ENCODE data around the gene TRAT1.

The TRAT1 gene

GRCh38 chr3:108862865-108863798, 40.5 kb downstream of the TRAT1 start:
- peak; percentile 59 for DNase-seq

- no peak for DNase-seq
Observed at GRCh38 chr3:108863799-108864135, 41.2 kb downstream of the TRAT1 start.

DNA sequence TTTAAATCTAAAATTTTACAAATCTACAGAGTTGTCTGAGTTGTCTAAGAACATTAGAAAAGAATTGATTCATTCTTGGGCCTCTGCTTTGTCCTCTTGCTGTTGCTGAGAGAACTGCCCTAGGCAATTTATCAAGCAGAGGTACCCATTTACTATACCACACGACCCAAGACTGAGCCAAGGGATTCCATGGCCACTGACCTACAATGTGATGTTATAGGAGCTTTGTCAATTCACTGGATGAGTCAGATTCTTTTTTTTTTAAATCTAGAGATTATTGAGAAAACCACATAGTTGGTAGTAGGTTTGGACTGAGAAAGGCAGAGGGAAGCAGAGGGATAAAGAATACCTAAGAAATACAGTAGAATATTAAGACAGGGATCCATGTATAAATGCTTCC, 55.3 kb downstream of the TRAT1 start:
- no peak for DNase-seq

DNA sequence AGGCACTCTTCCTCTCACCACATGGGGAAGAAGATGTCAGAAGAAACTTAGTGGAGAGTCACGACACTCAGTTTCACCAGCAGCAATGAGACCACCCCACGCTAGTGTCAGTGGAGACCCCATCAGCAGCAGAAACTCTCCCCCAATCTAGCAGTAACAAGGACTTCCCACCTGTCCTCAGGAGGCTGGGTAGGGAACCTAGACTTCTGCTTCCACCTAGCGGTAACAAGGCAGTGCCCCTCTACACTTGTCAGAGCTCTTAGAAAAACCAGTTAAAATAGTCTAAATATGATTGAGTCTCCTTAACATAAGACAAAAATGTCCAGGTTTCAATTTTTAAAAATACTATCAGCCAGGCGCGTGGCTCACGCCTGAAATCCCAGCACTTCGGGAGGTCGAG, 57.3 kb downstream of the TRAT1 start:
- DNase-seq = no peak

GRCh38 chr3:108882762-108883161, 60.2 kb downstream of the TRAT1 start:
- DNase-seq = no peak

GRCh38 chr3:108883373-108883772, 60.8 kb downstream of the TRAT1 start:
- no peak for DNase-seq

GRCh38 chr3:108887121-108887520, 64.5 kb downstream of the TRAT1 start:
- no peak for DNase-seq

DNA sequence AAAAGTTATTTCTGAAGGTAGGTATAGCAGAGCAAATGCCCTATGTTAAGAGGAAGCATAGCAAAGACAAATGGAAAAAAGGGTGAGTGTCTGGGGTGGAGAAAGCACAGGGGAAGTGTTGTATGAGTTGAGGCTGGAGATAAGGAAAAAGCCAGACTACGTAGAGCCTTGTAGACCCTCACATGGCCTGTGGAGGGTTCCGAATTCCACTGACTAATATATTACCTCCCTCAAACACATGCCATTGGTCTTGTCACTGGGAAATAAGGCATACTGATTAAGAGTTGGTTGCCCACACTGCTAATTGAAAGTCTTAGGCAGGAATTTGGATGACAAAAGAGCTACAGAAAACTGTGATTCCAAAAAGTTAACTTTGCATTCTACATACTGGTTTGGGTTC, 65.2 kb downstream of the TRAT1 start:
- no peak for DNase-seq

- no peak for DNase-seq
Observed at GRCh38 chr3:108891833-108892232, 69.2 kb downstream of the TRAT1 start.

DNA sequence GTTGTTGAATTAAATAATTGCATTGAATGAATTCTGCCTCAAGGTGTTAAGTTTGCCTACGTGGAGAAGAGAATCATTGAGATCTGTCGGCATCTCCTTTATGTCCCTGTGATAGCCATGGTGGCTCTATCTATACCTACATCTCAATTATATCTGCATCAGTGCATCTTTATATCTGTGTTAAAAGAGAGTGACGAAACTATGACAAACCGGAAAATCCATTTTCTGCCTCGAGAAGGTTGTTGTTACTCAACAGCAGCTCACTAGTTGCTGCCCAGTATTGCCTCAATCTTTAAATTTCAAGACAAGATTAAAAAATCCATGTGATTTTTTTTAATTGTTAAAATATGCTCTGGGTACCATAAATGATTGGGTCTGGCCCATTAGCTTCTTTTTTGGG, 72.4 kb downstream of the TRAT1 start:
- DNase-seq = no peak

GRCh38 chr3:108897883-108898282, 75.3 kb downstream of the TRAT1 start:
- no peak for DNase-seq

GRCh38 chr3:108899530-108899929, 76.9 kb downstream of the TRAT1 start:
- no peak for DNase-seq
